ENCODE data around the gene CWH43.
"Not testable (repeated sequence)": the region's sequence is repeated elsewhere in the genome, so short reads cannot be mapped to it uniquely, and the experiment has no call there.

- not testable (repeated sequence) for TF ChIP-seq CTCF, POLR2A, EP300, POLR2AphosphoS5 (IDR thresholded peaks at IDR 0.05)
These were observed 86.1 kb downstream of the CWH43 start for GRCh38 chr4:49072196-49072595.

All from gastroesophageal sphincter (tissue), 3 donors.